Measurements from ENCODE around the gene WDR7. TPM values are rescaled to one million over a fixed set of nuclear protein-coding genes. Genes with fewer than 3 reads are reported as not detected.

The WDR7 gene
- total and polyA plus RNA-seq, 2 of the 4 experiments (the other 2 are of a cell fraction) = 3.7 to 23.3 TPM

GRCh38 chr18:56962322-56962721, 311.2 kb downstream of the WDR7 start:
- POLR2A ChIA-PET (ENCODE audit: unreplicated experiment) = no interaction called here
- Histone ChIP-seq H2AFZ (replicated peaks; ENCODE audit: low read length, poor library complexity) (no peak overlapping the region), H2BK20ac (ENCODE audit: low read depth, low read length) (no peak overlapping the region), H2BK15ac (ENCODE audit: low read depth, low read length) (no peak overlapping the region), H3K4me2 (ENCODE audit: low read depth, low read length) (no peak overlapping the region), H3K4me1 (ENCODE audit: control insufficient read depth, insufficient read depth, low read length) (peaks cover 2% of the 10 kb centered on the region), H2BK120ac (ENCODE audit: low read depth, low read length) (no peak overlapping the region), H3K27ac (ENCODE audit: insufficient read depth, low read length) (no peak overlapping the region), H3K14ac (replicated peaks; ENCODE audit: low read depth, low read length) (no peak overlapping the region), H3K4me3 (ENCODE audit: insufficient read depth, low read depth, low read length) (no peak overlapping the region), H3K18ac (ENCODE audit: low read depth, low read length) (no peak overlapping the region), H3K9ac (ENCODE audit: low read depth, low read length) (no peak overlapping the region), H3K23ac (ENCODE audit: low read depth, low read length) (no peak overlapping the region), H3K36me3 (ENCODE audit: control insufficient read depth, insufficient read depth, low read length) (no peaks in the 10 kb centered on the region), H4K5ac (ENCODE audit: low read depth, low read length) (no peak overlapping the region), H3K9me3 (ENCODE audit: control insufficient read depth, insufficient read depth, low read length) (no peaks in the 10 kb centered on the region), H4K8ac (ENCODE audit: low read depth in 2 of 2, low read length in 2 of 2) (no peak overlapping the region), H2BK5ac (ENCODE audit: low read depth, low read length, poor library complexity, severe bottlenecking) (no peak overlapping the region), H3K27me3 (ENCODE audit: control insufficient read depth, insufficient read depth, low read length) (no peaks in the 10 kb centered on the region), H4K20me1 (ENCODE audit: insufficient read depth, low read length) (no peaks in the 10 kb centered on the region), H3K4ac (ENCODE audit: low read depth, low read length) (no peak overlapping the region), H3K56ac (ENCODE audit: extremely low read depth, insufficient read depth, low read length) (no peak overlapping the region), H4K91ac (ENCODE audit: insufficient read depth, low read depth, low read length) (no peak overlapping the region), H2AK5ac (ENCODE audit: low read depth, low read length) (no peak overlapping the region), H3K9me1 (ENCODE audit: insufficient read depth, low read length) (peaks cover 3% of the 10 kb centered on the region), H2AK9ac (replicated peaks; ENCODE audit: low read depth, low read length, poor library complexity) (no peak overlapping the region), H3K79me1 (ENCODE audit: low read depth in 1 of 2, low read length in 2 of 2) (no peaks in the 10 kb centered on the region)
- no peak for TF ChIP-seq RFX5 (IDR thresholded peaks at IDR 0.05; ENCODE audit: low read depth, low read length)
- in situ Hi-C loops (cut with MboI; ENCODE audit: low sequenced_read_pairs) = no loop called here
- intact Hi-C loops (cut with micrococcal nuclease) = no loop called here
- no CpG with 5 or more reads among the region's 7 CpGs for WGBS, 2 experiments (ENCODE audit: extremely low coverage in 2 of 2, insufficient read length in 1 of 2)
- CTCF ChIA-PET = no interaction called here
- no peak for DNase-seq
- no peak for ATAC-seq (ENCODE audit: low read depth)
- dilution Hi-C loops (cut with HindIII; ENCODE audit: low sequenced_read_pairs, unreplicated experiment) = no loop called here
- no TSS peak for BruUV-seq (replicated peaks)
